Measurements from ENCODE around the gene TTC22.

Gene TTC22

DNA sequence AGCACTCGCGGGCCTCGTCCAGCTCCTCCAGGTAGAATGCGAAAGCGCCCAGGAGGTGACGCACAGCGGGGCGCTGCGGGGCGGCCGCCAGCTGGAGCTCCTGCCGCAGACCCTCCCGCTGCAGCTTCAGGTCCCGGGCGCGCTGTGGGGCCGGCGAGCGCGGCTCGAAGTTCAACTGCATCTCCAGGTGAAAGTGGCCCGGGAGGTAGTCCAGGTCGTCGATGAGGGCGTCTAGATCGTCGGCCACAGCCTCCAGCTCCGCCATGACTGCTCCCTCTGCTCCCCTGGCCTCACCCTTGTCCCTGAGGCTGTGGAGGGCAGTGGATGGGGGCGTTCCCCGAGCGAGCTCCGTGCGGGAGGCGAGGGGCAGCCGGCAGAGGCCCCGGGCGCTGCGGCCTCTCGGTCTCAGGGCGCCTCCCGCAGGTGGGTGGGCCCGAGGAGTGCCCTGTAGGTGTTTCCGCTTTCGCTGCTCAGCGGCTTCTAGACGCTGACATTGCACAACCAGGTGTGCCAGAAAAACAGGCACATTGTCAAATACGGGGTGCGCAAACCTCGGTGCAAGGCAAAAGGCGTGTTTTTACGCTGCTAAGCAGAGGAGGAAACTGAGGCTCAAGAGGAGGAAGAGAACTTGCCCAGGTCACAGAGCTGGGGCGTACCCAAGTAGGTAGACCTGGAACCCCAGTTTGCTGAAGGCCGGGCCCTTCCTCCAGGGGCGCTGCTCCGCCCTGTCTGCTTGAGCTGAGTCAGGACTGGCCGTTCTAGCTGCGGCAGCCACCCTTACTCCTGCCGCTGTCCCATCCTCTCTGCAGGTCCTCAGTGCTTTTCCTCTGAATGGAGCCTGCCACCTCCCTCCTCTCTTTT lies at the start of gene TTC22:
Gene TTC22, minus strand, starts transcription at position 425 of the 861 bp plus-strand sequence. Its CDS starts 160 bp downstream, at position 265.
- no peak for DNase-seq (ENCODE audit: low spot score)

DNA sequence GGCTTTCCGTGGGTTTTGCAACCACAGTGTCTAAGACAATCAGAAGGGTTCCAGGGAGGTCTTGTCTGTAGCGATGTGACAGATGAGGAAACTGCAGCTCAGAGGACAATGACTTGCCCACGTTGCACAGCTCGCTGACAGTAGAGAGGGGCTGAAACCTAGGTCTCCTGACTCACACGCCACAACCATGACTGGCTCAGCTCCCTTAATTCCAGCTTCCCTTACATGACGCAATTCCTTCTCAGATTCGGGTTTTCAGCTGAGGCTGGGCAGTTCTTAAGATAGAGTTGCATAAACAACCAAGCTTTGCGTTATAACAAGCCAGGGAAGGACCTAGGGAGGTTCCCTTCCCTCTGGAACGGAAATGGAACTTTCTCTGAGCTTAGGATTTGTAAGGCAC lies 49.6 kb upstream of the TTC22 start:
- DNase-seq (ENCODE audit: low spot score) = no peak

DNA sequence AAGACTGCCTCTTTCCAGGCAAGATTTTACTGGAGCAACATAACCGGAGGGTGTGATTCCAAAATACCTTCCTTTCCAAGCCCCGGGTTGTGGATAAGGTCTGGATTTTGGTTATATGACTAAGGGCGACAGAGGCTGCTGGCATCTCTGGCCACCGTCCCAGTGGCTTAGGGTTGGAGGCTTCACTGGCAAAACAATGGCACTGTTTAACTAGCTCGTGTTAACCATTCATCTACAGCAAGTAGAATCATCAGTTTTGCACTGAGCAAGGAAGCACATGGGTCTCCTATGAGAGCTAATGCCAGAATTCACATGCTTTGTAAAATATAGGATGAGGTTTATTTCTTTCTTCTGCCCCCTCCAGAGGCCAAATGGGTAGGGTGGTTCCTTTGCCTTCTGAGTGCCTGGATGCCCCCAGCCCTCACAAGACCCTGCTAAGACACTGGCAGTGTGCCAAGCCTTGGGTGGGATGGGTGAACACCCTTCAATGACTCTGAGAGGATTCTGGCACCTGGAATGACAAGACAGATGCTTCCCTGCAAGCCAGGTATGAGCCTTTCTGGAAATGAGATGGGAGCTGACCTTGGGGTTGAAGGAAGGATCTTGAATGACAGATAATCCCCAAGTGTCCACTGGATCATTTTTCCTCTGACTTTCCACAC lies 49.1 kb upstream of the TTC22 start:
- DNase-seq (ENCODE audit: low spot score) = no peak

DNA sequence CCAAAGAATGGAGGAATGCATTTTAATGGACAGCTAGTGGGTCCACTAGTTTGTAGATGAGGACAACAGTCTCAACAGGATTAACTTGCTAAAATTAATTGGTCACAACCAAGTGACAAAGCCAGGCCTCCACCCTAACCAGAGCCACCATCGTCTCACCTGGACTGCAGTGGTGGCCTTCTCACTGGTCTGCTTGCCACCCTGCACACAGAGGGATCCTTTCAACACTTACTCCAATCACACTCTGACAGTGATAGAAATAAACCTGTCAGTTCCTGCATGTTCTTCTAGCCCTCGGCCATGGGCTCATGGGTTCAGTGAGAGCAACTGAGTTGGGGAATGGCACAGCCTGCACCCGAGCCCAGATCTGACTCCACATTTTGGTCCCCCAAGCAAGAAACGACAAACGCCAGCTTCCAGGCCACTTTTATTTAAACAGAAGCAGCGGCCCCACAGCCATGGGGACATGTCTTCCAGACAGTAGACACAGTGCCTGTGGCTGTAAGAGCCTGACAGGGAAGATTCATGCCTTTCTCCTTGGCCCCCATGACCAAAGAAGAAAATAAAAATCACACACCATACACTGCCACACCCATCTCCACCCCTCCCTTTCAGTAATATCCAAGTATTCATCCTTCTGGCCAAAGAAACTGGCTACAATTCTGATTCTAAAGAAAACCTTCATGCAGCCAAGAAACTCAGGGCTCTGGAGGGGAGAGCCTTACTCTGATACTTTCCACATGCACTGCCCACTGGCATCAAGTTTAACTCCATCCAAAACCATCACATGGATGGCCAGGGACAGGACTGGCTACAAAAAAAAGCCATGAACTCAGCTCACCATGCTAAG lies 48.3 kb upstream of the TTC22 start:
- no peak for DNase-seq (ENCODE audit: low spot score)

DNA sequence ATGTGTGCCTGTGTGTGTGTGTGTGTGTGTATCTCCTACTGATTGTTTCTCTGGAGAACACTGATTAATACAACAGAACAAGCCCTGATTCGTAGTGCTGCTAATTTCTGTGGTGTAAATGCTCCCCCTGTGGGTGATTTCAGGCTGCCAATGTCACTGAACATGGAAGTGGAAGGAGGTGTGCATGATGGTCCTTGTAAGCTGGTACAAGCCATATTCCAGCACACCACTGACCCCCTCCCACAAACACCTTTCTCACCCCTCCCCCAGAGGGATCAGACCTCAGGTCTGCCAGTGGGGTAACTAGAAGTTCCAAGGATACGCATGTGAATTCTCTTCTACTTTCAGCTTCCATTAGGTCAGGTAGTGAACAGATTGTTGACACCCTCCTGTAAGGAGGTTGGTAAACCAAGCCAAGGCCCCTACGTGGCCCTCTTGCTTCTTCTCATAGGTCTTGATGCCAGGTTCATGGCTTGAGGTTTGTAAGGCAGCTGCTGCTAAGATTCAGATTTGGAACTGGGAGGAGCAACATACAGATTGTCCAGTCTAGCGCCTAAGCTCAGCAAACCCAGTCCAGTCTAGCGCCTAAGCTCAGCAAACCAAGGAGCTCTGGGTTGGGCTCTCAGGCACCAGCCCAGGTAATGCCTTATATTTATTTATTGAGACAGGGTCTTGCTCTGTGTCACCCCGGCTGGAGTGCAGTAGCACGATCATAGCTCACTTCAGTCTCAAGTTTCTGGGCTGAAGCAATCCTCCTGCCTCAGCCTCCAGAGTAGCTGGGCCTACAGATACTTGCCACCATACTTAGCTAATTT lies 47.2 kb upstream of the TTC22 start:
- no peak for DNase-seq (ENCODE audit: low spot score)

DNA sequence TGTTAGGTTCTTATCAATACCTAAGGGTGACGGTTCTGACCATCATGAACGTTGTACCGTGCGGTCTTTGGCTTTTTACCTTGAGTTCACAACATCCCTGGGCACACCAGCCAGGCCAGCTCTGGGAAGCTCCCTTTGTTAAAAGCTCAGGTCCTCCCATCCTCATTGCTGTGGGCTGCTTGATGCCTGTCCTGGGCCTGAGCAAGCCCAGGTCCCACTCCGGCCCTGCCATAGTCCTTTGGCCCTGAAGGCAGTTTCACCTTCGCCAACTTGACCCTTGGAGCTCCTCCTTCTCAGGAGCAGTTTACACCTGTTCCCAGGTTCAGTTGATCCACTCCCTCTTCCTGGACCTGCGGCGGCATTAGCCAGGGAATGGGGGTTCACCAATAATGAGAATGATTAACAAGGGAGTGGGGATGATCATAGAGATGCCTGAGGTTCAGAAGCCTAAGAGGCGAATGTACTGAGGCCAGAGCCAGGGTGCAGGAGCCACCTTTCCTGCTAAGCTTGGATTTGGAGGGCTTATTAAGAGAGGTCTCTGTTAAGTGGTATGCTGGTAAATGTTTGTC lies 45.7 kb upstream of the TTC22 start:
- no peak for DNase-seq (ENCODE audit: low spot score)

DNA sequence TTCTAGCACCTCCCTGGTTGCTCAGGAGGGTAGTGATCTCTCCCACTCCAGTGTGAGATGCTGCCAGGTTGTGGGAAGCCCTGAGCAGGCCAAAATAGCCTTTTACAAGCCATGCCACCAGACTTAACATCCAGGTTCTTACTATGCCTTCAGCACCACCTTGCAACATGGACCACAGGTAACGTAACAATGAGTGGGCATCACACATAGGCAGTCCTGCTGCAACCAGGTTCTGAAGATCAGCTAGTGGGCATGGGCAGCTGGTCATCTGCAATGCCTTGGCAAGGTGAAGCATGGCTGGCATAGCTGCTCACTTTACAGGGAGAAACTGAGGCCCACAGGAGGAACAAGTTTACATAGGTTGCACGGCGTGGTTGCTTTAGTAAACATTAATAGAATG lies 45.2 kb upstream of the TTC22 start:
- DNase-seq (ENCODE audit: low spot score) = no peak

DNA sequence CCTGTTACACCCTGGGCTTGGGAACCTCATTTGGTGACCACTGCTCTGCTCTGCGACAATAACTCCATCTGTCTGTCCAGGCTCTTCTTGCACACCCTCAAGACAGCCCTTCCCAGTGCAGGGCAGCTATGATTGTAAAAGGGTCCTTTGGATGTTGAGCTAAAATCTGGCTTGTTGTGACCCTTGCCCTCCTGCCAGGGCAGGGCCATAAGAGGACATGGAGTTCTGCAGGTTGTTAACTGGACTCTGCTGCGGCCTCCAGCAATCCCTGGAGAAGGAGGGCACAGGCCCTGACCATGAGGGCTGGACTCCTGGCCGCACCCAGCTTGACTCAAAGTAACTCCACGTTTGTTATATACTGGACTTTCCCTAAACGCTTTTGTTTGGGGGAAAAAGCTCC lies 44.6 kb upstream of the TTC22 start:
- DNase-seq (ENCODE audit: low spot score) = no peak

DNA sequence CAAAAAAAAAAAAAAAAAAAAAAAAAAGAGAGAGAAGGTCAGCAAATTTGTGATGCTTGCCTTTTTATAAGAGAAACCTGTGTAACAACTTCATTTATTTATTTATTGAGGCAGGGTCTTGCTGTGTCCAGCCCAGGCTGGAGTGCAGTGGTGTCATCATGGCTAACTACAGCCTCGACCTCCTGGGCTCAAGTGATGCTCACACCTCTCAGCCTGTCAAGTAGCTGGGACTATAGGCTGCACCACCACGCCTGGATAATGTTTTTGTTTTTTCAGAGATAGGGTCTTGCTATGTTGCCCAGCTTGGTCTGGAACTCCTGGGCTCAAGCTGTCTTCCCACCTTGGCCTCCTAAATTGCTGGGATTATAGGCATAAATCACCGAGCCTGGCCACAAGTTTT lies 43.4 kb upstream of the TTC22 start:
- DNase-seq (ENCODE audit: low spot score) = no peak

DNA sequence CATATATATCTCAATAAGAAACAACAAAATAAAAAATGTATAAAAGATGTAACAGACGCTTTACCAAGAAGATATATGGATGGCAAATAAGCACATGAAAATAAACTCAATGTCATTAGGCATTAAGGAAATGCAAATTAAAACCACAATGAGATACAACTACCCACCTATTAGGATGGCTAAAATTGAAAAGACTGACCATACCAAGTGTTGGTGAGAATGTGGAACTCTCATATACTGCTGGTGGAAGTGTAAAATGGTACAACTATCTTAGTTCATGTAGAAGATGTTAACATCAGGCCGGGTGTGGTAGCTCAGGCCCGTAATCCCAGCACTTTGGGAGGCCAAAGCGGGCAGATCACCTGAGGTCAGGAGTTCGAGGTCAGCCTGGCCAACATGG lies 42.3 kb upstream of the TTC22 start:
- no peak for DNase-seq (ENCODE audit: low spot score)

DNA sequence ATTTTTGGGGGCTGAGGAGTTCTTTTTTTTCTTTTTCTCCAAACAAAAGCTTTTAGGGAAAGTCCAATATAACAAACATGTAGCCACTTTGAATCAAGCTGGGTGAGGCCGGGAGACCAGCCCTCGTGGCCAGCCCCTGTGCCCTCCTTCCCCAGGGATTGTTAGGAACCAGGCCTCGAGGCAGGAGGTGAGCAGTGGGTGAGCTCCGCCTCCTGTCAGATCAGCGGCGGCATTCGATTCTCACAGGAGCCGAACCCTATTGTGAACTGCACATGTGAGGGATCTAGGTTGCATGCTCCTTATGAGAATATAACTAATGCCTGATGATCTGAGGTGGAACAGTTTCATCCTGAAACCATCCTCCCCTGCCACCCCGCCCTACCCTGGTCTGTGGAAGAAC lies 41.8 kb upstream of the TTC22 start:
- no peak for DNase-seq (ENCODE audit: low spot score)

DNA sequence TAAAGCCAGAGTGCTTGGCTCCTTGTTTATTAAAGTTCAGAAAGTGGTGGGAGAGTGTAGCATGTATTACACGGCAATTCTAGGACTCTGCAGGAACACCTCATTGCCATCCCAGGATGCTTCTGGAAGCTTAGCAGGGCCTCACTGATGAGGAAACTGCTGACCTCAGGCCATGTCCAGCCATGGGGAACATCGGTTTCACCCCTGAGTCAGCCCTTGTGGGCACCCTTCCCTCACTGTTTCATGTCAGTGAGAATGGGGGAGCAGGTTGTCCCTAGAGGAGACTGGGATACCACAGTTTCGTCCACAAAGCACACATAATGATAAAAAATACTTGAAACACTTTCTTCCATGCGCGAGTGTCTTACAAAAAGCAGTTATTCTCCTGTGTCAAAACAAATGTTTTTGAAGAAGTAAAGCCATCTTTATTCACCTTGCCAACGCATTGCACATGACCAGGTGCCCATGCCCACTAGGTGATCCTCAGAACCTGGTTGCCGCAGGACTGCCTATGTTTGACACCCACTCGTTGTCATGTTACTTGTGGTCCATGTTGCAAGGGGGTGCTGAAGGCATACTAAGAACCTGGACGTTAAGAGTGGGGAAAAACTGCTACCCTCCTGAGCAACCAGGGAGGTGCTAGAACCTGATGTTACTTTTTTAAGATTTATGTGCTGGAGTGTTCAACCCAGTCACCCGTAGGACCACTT lies 41.2 kb upstream of the TTC22 start:
- DNase-seq (ENCODE audit: low spot score) = no peak

DNA sequence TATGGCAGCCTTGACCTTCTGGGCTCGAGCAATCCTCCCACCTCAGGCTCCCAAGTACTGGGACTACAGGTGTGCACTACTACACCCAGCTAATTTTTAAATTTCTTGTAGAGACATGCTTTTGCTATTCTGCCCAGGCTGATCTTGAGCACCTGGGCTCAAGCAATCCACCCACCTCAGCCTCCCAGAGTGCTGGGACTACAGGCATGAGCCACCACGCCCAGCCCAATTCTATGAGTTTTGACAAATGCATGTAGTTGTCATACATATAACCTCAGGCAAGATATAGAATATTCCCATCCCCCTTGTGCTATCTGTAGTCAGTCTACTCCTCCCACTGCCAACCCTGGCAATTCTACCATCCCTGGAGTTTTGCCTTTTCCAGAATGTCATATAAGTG lies 38.7 kb upstream of the TTC22 start:
- no peak for DNase-seq (ENCODE audit: low spot score)

DNA sequence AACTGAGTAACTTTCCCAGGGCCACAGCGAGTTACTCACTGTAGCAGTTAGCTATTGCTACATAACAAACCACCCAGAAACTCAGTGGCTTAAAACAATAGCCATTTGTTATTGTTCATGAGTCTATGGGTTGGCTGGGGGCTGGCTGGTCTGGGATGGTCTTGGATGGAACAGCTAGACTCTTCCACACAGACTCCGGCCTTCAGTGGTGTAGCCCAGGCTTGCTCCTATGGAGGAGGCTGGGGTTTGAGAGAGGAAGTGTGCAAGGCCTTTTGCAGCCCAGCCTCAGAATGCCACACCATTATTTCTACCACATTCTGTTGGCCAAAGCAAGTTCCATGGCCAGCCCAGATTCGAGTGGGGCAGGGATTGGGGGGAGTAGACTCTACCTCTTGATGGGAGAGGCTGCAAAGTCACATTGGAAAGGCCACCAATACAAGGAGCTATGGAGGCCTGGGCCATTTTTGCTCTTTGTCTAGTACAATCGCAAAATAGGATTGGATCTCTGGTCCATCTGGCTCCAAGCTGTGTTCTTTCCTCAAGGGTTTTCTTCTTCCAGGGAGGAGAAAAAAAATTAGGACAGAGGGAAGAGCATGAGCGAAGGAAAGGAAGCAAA lies 37.5 kb upstream of the TTC22 start:
- DNase-seq (ENCODE audit: low spot score) = no peak

DNA sequence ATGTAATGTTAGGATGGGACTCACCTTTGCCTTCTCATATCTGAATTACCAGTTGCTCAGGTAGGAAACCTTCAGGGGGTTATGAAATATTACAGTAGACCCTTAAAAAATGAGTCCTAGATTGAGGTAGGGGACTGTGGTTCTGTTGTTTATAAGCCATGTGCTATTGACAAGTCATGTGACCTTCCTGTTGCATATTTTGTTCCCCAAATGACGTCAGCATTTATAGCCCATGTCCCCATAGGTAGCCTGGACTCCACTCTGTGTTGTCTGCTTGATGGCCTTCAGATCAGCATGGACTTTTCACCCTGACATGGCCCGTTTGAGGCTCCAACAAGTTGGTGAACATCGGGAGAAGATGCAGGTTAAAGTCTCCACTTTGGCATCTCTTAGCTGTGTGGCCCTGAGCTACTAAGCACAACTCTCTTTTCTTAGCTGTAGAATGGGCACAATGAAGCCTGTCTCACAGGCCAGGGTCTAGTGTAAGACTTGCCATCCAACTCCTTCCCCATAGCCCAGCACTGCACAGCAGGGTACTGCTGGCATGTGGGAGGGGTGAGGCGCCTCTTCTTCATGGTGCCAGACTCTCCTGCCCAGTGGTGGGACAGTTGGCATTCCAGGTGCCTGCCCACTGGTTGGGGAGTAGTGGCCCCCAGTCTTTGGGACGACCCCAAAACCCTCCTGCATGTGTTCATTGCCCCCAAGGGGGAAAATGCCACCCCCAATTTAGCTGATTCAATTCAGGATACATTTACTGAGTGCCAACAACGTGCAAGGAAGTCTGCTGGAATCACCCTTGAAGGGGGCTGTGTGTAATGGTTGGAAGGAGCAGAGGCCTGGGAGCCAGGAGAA lies 36.1 kb upstream of the TTC22 start:
- DNase-seq (ENCODE audit: low spot score) = no peak

DNA sequence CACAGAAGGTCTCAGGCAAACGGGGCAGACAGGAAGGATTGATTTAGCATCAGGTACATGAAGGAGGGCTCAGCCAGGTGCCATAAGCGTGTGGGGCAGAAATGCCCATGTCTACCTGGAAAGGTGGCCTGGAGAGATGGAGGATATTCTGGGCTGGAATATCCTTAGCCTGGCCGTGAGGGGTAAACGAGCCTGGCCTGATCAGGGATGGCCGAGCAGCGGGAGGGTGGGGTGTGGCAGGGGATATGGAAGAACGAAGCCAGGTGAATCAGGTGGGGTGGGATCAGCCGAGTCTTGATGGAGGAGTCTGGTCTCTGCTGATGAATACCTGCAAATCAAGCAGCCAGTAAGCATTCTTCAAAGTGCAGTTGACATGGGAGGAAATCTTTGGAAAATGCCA lies 35.5 kb upstream of the TTC22 start:
- DNase-seq (ENCODE audit: low spot score) = no peak

DNA sequence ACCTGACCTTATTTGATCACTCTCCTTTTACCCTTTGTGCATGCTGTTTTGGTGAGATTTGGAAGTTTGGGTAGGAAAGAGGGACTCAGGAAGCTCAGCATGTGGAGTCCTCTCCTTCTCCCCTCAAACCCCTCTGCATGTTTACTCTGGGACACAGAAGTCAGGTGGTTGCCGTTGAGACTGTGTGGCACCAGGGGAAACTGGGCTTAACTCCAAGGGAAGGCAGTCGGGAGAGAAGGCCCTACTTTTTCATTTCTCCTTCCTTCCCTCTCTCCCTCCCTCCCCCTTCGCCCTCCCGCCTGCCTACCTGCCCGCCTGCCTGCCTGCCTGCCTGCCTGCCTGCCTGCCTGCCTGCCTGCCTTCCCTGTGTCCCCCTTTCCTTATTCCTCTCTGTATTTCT lies 34.8 kb upstream of the TTC22 start:
- DNase-seq (ENCODE audit: low spot score) = no peak

DNA sequence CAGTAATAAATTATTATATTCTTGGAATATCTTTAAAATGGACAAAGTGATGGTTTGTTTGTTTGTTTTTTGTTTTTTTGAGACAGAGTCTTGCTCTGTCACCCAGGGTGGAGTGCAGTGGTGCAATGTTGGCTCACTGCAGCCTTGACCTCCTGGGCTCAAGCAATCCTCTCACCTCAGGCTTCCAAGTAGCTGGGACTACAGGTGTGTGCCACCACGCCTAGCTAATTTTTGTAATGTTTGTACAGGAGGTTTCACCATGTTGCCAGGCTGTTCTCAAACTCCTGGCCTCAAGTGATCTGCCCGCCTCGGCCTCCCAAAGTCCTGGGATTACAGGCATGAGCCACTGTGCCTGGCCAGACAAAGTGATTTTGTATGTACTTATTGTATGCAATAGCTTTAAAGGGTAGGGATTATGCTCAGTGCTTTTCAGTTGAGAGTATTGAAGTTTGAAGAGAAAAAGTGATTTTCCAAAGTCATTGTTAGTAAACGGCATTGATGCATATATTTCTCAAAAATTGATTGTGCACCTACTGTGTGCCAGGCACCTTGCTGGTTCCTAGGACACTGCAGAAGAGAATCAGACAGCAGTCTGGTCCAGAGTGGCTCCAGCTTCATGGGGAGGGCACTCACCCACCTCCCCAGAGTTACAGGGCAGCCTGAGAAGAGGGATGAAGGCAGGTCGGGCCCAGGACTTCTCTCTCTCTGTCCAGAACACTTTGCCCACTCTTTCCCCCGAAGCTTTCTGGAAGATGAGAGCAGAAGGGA lies 34.2 kb upstream of the TTC22 start:
- DNase-seq (ENCODE audit: low spot score) = no peak

Measured in COLO829 (cell line).